H1 (cell line): ENCODE results near the gene OR2L5. TPM values are rescaled to one million over a fixed set of nuclear protein-coding genes. Genes with fewer than 3 reads are reported as not detected.

Source experiments
- CTCF ChIA-PET: fragments of 300-600 bp; sonication (Branson Sonifier 250); formaldehyde crosslinking; loops from one replicate; lab custom pipeline; 2021; ENCODE audit not compliant: partially characterized antibody; lab: Charles Lee
- POLR2A ChIA-PET: fragments of 300-600 bp; sonication (Branson Sonifier 250); formaldehyde crosslinking; loops from one replicate; lab custom pipeline; 2021; ENCODE audit warnings: inconsistent platforms; ENCODE audit not compliant: partially characterized antibody; lab: Charles Lee
- DNase-seq, 2 experiments: peaks; one replicate each; pipeline versions ENCODE4 v3.0.0 to v3.0.0-alpha.2; 2010 to 2022; ENCODE audit warnings: low spot score in 2 of 2, low read depth in 1 of 2, mixed read lengths in 1 of 2
- FAIRE-seq: peaks from 2 replicates; lab custom pipeline; 2011; peaks lifted over from hg19 to GRCh38; lab: Jason Lieb, UNC
- H2AFZ ChIP-seq: 2 replicates; pipeline ENCODE4 v1.8.1; 2012; ENCODE audit warnings: low read length, inconsistent platforms
- H2AK5ac ChIP-seq: 2 replicates; pipeline ENCODE4 v1.6.1; 2013; ENCODE audit warnings: low read depth, low read length
- H2BK120ac ChIP-seq: replicated peaks from 2 replicates; pipeline ENCODE3; 2013; ENCODE audit warnings: low read depth, low read length, inconsistent platforms
- H2BK12ac ChIP-seq: 2 replicates; pipeline ENCODE4 v1.6.1; 2013; ENCODE audit warnings: low read depth, low read length
- H2BK15ac ChIP-seq: 2 replicates; pipeline ENCODE4 v1.6.1; 2013; ENCODE audit warnings: low read length
- H2BK20ac ChIP-seq: 2 replicates; pipeline ENCODE4 v1.6.1; 2013; ENCODE audit warnings: low read length
- H2BK5ac ChIP-seq: 2 replicates; pipeline ENCODE4 v1.6.1; 2013; ENCODE audit warnings: low read depth, low read length
- H3K14ac ChIP-seq: 2 replicates; pipeline ENCODE4 v1.6.1; 2013; ENCODE audit warnings: inconsistent platforms; ENCODE audit not compliant: insufficient read length
- H3K18ac ChIP-seq: 2 replicates; pipeline ENCODE4 v1.6.1; 2013; ENCODE audit warnings: low read length; ENCODE audit errors: extremely low read depth
- H3K23ac ChIP-seq: 2 replicates; pipeline ENCODE4 v1.6.1; 2013; ENCODE audit warnings: inconsistent platforms; ENCODE audit not compliant: insufficient read length
- H3K23me2 ChIP-seq: 2 replicates; pipeline ENCODE4 v1.6.1; 2013; ENCODE audit warnings: low read depth, low read length
- H3K27ac ChIP-seq: 2 replicates; pipeline ENCODE4 v1.6.1; 2011; ENCODE audit warnings: low read depth, low read length, inconsistent platforms
- H3K27me3 ChIP-seq, 4 experiments: replicated peaks in 1 of 4; 1 replicate in 1 of 4; 2 replicates in 3 of 4; pipeline versions ENCODE4 v1.6.1 to v1.8.1; 2011 to 2013; ENCODE audit warnings: low read length in 3 of 4, mild to moderate bottlenecking in 3 of 4, inconsistent platforms in 2 of 4, mixed read lengths in 2 of 4, moderate library complexity in 1 of 4; ENCODE audit not compliant: control insufficient read depth in 3 of 4, insufficient read depth in 3 of 4; ENCODE audit errors: extremely low read depth in 1 of 4
- H3K36me3 ChIP-seq, 4 experiments: 2 replicates each; pipeline versions ENCODE4 v1.6.1 to v1.8.1; 2011 to 2013; ENCODE audit warnings: mild to moderate bottlenecking in 4 of 4, low read length in 3 of 4, moderate library complexity in 2 of 4, control low read depth in 1 of 4, inconsistent platforms in 1 of 4; ENCODE audit not compliant: insufficient read depth in 4 of 4, control insufficient read depth in 2 of 4
- H3K4ac ChIP-seq: replicated peaks from 2 replicates; pipeline ENCODE3; 2013; ENCODE audit warnings: low read length, low read depth, mixed read lengths, inconsistent platforms; ENCODE audit not compliant: insufficient read length
- H3K4me1 ChIP-seq, 4 experiments: replicated peaks in 1 of 4; 1 replicate in 1 of 4; 2 replicates in 3 of 4; pipeline versions ENCODE4 v1.6.1 to v1.8.1; 2011 to 2013; ENCODE audit warnings: low read length in 3 of 4, inconsistent platforms in 2 of 4, mixed read lengths in 1 of 4; ENCODE audit not compliant: insufficient read depth in 4 of 4, control insufficient read depth in 3 of 4
- H3K4me2 ChIP-seq, 2 experiments: 2 replicates each; pipeline versions ENCODE4 v1.6.1 to v1.8.1; 2011 to 2013; ENCODE audit warnings: low read depth in 2 of 2, low read length in 2 of 2, control low read depth in 1 of 2, inconsistent platforms in 1 of 2, mild to moderate bottlenecking in 1 of 2; ENCODE audit not compliant: insufficient read depth in 1 of 2
- H3K4me3 ChIP-seq, 4 experiments: fragments of 200-600, 300-600 bp in 1 of 4; sonication (generic), shearing (Covaris generic), sonication (Bioruptor Twin) in 1 of 4; 2 replicates each; pipeline versions ENCODE4 v1.5.1 to v1.8.1; 2011 to 2016; ENCODE audit warnings: low read length in 4 of 4, low read depth in 3 of 4, control low read depth in 2 of 4, inconsistent platforms in 2 of 4, mild to moderate bottlenecking in 2 of 4, mixed read lengths in 1 of 4, moderate library complexity in 1 of 4; ENCODE audit not compliant: insufficient read depth in 2 of 4; ENCODE audit errors: extremely low read depth in 1 of 4
- H3K56ac ChIP-seq: replicated peaks from 2 replicates; pipeline ENCODE3; 2013; ENCODE audit warnings: low read depth, mild to moderate bottlenecking, mixed read lengths, low read length, inconsistent platforms; ENCODE audit not compliant: insufficient read length
- H3K79me1 ChIP-seq: 2 replicates; pipeline ENCODE4 v1.6.1; 2013; ENCODE audit warnings: low read depth, low read length, control low read depth
- H3K79me2 ChIP-seq, 2 experiments: 2 replicates each; pipeline versions ENCODE4 v1.6.1 to v1.8.1; 2012 to 2013; ENCODE audit warnings: low read length in 2 of 2, mild to moderate bottlenecking in 2 of 2, inconsistent platforms in 1 of 2; ENCODE audit not compliant: insufficient read depth in 2 of 2, control insufficient read depth in 1 of 2
- H3K9ac ChIP-seq, 4 experiments: replicated peaks in 1 of 4; 1 replicate in 1 of 4; 2 replicates in 3 of 4; pipeline versions ENCODE4 v1.6.1 to v1.8.1; 2011 to 2013; ENCODE audit warnings: low read depth in 3 of 4, low read length in 3 of 4, control low read depth in 2 of 4, mild to moderate bottlenecking in 2 of 4, moderate library complexity in 2 of 4, inconsistent platforms in 1 of 4; ENCODE audit errors: extremely low read depth in 1 of 4
- H3K9me3 ChIP-seq, 2 experiments: 2 replicates each; pipeline versions ENCODE4 v1.6.1 to v1.8.1; 2012 to 2013; ENCODE audit warnings: mild to moderate bottlenecking in 2 of 2, moderate library complexity in 2 of 2, control low read depth in 1 of 2, inconsistent platforms in 1 of 2, low read depth in 1 of 2, low read length in 1 of 2, mixed read lengths in 1 of 2; ENCODE audit not compliant: insufficient read depth in 2 of 2
- H4K20me1 ChIP-seq, 2 experiments: replicated peaks in 1 of 2; 2 replicates each; pipeline versions ENCODE3 to v1.8.1; 2011 to 2013; ENCODE audit warnings: inconsistent platforms in 2 of 2, low read length in 2 of 2, mild to moderate bottlenecking in 1 of 2; ENCODE audit not compliant: insufficient read depth in 2 of 2, control insufficient read depth in 1 of 2
- H4K5ac ChIP-seq: 2 replicates; pipeline ENCODE4 v1.6.1; 2013; ENCODE audit warnings: low read length, low read depth, mixed read lengths, inconsistent platforms; ENCODE audit not compliant: insufficient read length
- H4K8ac ChIP-seq: 2 replicates; pipeline ENCODE4 v1.8.0; 2013; ENCODE audit warnings: mild to moderate bottlenecking, moderate library complexity, low read length, inconsistent platforms; ENCODE audit not compliant: insufficient read depth; ENCODE audit errors: extremely low read depth
- H4K91ac ChIP-seq: replicated peaks from 2 replicates; pipeline ENCODE3; 2013; ENCODE audit warnings: low read length, mixed read lengths, inconsistent platforms; ENCODE audit not compliant: insufficient read length
- BACH1 ChIP-seq: IDR thresholded peaks from 2 replicates; pipeline ENCODE4 v1.6.1; 2012; ENCODE audit warnings: low read length, improper control_type of control experiment
- BCL11A ChIP-seq, 2 experiments: IDR thresholded peaks; one replicate each; pipeline ENCODE4 v1.6.1; 2011; ENCODE audit warnings: low read depth in 2 of 2, low read length in 2 of 2, mild to moderate bottlenecking in 2 of 2
- CBX5 ChIP-seq: fragments of 300-800, 300-1000 bp; sonication (generic); IDR thresholded peaks from 2 replicates; pipeline ENCODE4 v1.7.1; 2016; ENCODE audit warnings: antibody characterized with exemption, low read length, low read depth
- CEBPB ChIP-seq: IDR thresholded peaks from 2 replicates; pipeline ENCODE4 v1.6.1; 2012; ENCODE audit warnings: low read depth, low read length
- CTBP2 ChIP-seq: IDR thresholded peaks from 2 replicates; pipeline ENCODE4 v1.7.0; 2011; ENCODE audit warnings: borderline replicate concordance, mild to moderate bottlenecking, moderate library complexity, mixed read lengths, low read length; ENCODE audit not compliant: insufficient read depth, insufficient read length
- EGR1 ChIP-seq: IDR thresholded peaks from 2 replicates; pipeline ENCODE4 v1.6.1; 2011; ENCODE audit warnings: low read depth, low read length, borderline replicate concordance
- EP300 ChIP-seq, 2 experiments: IDR thresholded peaks; 1 replicate in 1 of 2; 2 replicates in 1 of 2; pipeline ENCODE4 v1.6.1; 2011 to 2012; ENCODE audit warnings: low read depth in 2 of 2, low read length in 2 of 2, mild to moderate bottlenecking in 2 of 2, borderline replicate concordance in 1 of 2, inconsistent platforms in 1 of 2, moderate library complexity in 1 of 2
- NRF1 ChIP-seq: IDR thresholded peaks from 2 replicates; pipeline ENCODE4 v1.6.1; 2011; ENCODE audit warnings: mild to moderate bottlenecking, low read depth, low read length, improper control_type of control experiment
- POU5F1 ChIP-seq: IDR thresholded peaks from 2 replicates; pipeline ENCODE4 v1.6.1; 2011; ENCODE audit warnings: low read depth, mild to moderate bottlenecking, low read length, moderate library complexity
- TEAD4 ChIP-seq: IDR thresholded peaks from 2 replicates; pipeline ENCODE4 v1.6.1; 2012; ENCODE audit warnings: low read depth, low read length, inconsistent platforms, mixed read lengths
- ZNF274 ChIP-seq: IDR thresholded peaks from 2 replicates; pipeline ENCODE4 v1.7.0; 2012; ENCODE audit warnings: low read length, borderline replicate concordance; ENCODE audit errors: extremely low read depth
- WGBS, 2 experiments: shearing (Covaris generic) in 1 of 2; methylation state at CpG; one replicate each; pipeline versions ENCODE4 v1.1.6 to v1.1.7; 2013 to 2015; ENCODE audit warnings: low lambda C conversion rate in 2 of 2, mixed read lengths in 2 of 2, inconsistent platforms in 1 of 2, low coverage in 1 of 2, missing lambda C conversion rate in 1 of 2; ENCODE audit not compliant: insufficient replicate concordance in 2 of 2, insufficient coverage in 1 of 2, insufficient read length in 1 of 2; ENCODE audit errors: extremely low coverage in 1 of 2, missing lambda C conversion rate in 1 of 2; 5-methylcytosine and 5-hydroxymethylcytosine counted together
- polyA plus RNA-seq, 7 experiments: library from polyadenylated mRNA; depleted of rRNA in 3 of 7; stranded (reverse) in 5 of 7; unstranded in 2 of 7; fragments of >200 nt in 5 of 7; fragments of 200-250 nt in 2 of 7; gene quantifications; 1 replicate in 5 of 7; 2 replicates in 1 of 7; 4 replicates in 1 of 7; pipeline versions ENCODE4 v1.2.1 to v1.2.3, GENCODE V29; 2011 to 2013; ENCODE audit warnings: missing spikeins in 2 of 7, mixed read lengths in 2 of 7
- total RNA-seq: library from RNA; stranded (reverse); fragmentation: NEBNext Ultra II Directional; extraction: Animal tissue kit (Norgen Biotek cat#: 25700); gene quantifications from 2 replicates; pipeline ENCODE4 v1.2.1, GENCODE V29; 2021
- TF ChIP-seq, protein P1 (sequence below): IDR thresholded peaks from 2 replicates; pipeline ENCODE4 v1.6.1; 2012; ENCODE audit warnings: inconsistent platforms

The OR2L5 gene
- total and polyA plus RNA-seq, 2 of the 8 experiments (the other 6 are each of a cell fraction or from before 2014, with no cell fraction given) = not detected

DNA sequence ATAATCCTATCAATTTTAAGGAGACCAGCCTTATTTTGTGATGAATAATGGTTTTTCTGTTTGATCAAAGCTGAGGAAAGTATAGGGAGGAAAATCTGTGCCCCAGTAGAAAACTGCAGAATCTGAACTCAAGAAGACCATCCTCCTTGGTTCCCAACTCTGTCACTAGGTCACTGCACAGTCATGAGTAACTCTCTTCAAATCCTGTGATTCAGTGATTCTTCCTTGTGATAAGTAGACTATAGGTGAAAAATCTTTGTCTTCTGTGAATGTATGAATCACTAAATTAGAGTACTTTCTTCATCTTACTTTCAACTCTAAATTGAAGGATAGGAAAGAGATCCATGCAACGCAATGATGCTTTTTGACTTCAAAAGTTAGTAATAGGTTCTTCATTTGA is 13.3 kb upstream of the OR2L5 start:
- H2BK20ac ChIP-seq = no peak overlapping the region
- peaks cover 55 to 71% of the 10 kb centered on the region in 2 experiments for H3K9me3 ChIP-seq
- DNase-seq (no peak), FAIRE-seq (no peak)
- no peak overlapping the region for H3K56ac ChIP-seq
- H3K23me2 ChIP-seq = no peaks in the 10 kb centered on the region
- no peak overlapping the region for H3K4me2 ChIP-seq
- no peak overlapping the region for H3K9ac ChIP-seq
- no peak overlapping the region for H4K91ac ChIP-seq
- H4K8ac ChIP-seq = no peak overlapping the region
- H3K79me2 ChIP-seq = no peaks in the 10 kb centered on the region
- H4K5ac ChIP-seq = no peak overlapping the region
- no peak overlapping the region for H2BK5ac ChIP-seq
- TF ChIP-seq CBX5 (no peak), NRF1 (no peak), BCL11A (IDR thresholded peaks at IDR 0.05; ENCODE audit: low read depth in 2 of 2, low read length in 2 of 2) (no peak), POU5F1 (no peak), EGR1 (no peak), TEAD4 (no peak), BACH1 (no peak), ZNF274 (no peak), EP300 (IDR thresholded peaks at IDR 0.05; ENCODE audit: borderline replicate concordance in 1 of 2, low read depth in 2 of 2, low read length in 2 of 2) (no peak), CTBP2 (no peak), CEBPB (no peak)
- TF ChIP-seq, protein P1, sequence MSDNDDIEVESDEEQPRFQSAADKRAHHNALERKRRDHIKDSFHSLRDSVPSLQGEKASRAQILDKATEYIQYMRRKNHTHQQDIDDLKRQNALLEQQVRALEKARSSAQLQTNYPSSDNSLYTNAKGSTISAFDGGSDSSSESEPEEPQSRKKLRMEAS = no peak
- H3K4me1 ChIP-seq = no peaks in the 10 kb centered on the region
- no peak overlapping the region for H2AK5ac ChIP-seq
- no peaks in the 10 kb centered on the region for H3K79me1 ChIP-seq
- no peak overlapping the region for H3K18ac ChIP-seq
- H3K4me3 ChIP-seq = no peak overlapping the region
- H4K20me1 ChIP-seq = no peaks in the 10 kb centered on the region
- CTCF ChIA-PET = no interaction called here
- POLR2A ChIA-PET = no interaction called here
- no peak overlapping the region for H3K14ac ChIP-seq
- H3K23ac ChIP-seq = no peak overlapping the region
- H3K36me3 ChIP-seq = no peaks in the 10 kb centered on the region
- WGBS, 2 experiments = 90% methylated on average over 1 of the region's 1 CpG; no CpG with 5 or more reads in 1 of the 2 experiments
- H3K27me3 ChIP-seq = no peaks in the 10 kb centered on the region
- H2BK12ac ChIP-seq = no peak overlapping the region
- no peak overlapping the region for H2BK120ac ChIP-seq
- no peak overlapping the region for H2AFZ ChIP-seq
- H2BK15ac ChIP-seq = no peak overlapping the region
- H3K4ac ChIP-seq = no peak overlapping the region
- H3K27ac ChIP-seq = no peak overlapping the region
